ENCODE measurements around the gene EFCAB3.
"Not testable (repeated sequence)": the region's sequence is repeated elsewhere in the genome, so short reads cannot be mapped to it uniquely, and the experiment has no call there.

The EFCAB3 gene

GRCh38 chr17:62456016-62456415, 75.7 kb downstream of the EFCAB3 start:
- TF ChIP-seq CTCF (IDR thresholded peaks at IDR 0.05): no peak
- TF ChIP-seq ZFX (IDR thresholded peaks at IDR 0.05; ENCODE audit: borderline replicate concordance): no peak
- H3K27ac ChIP-seq: no peak overlapping the region

GRCh38 chr17:62458483-62458882, 78.1 kb downstream of the EFCAB3 start:
- H3K27ac ChIP-seq: not testable (repeated sequence)

- H3K27ac ChIP-seq: not testable (repeated sequence)
These were observed 84.1 kb downstream of the EFCAB3 start for GRCh38 chr17:62464422-62464821.

- H3K27ac ChIP-seq: not testable (repeated sequence)
These were observed 84.9 kb downstream of the EFCAB3 start for GRCh38 chr17:62465271-62465670.
